Trophoblast cell (in vitro differentiated cells and primary cell): ENCODE results near the gene GATAD1.

ENCODE experiments used
- DNase-seq, 2 donors: peaks; one replicate each; pipeline ENCODE4 v3.0.0-alpha.2; 2016
- H2AFZ ChIP-seq: 2 replicates; pipeline ENCODE4 v1.6.1; 2013; ENCODE audit warnings: low read length, moderate library complexity, mild to moderate bottlenecking; ENCODE audit not compliant: insufficient read depth, poor library complexity
- H2AK5ac ChIP-seq: 2 replicates; pipeline ENCODE4 v1.6.1; 2013; ENCODE audit warnings: mild to moderate bottlenecking, low read length
- H2BK120ac ChIP-seq: 2 replicates; pipeline ENCODE4 v1.6.1; 2013; ENCODE audit warnings: low read length, mild to moderate bottlenecking, moderate library complexity; ENCODE audit not compliant: insufficient read depth, poor library complexity
- H2BK12ac ChIP-seq: 2 replicates; pipeline ENCODE4 v1.6.1; 2013; ENCODE audit warnings: mild to moderate bottlenecking, low read length, moderate library complexity
- H2BK5ac ChIP-seq: 2 replicates; pipeline ENCODE4 v1.6.1; 2013; ENCODE audit warnings: low read length, low read depth, moderate library complexity, mild to moderate bottlenecking; ENCODE audit not compliant: poor library complexity
- H3K14ac ChIP-seq: 2 replicates; pipeline ENCODE4 v1.6.1; 2013; ENCODE audit warnings: mild to moderate bottlenecking, low read length
- H3K18ac ChIP-seq: 2 replicates; pipeline ENCODE4 v1.6.1; 2013; ENCODE audit warnings: mild to moderate bottlenecking, low read length
- H3K23ac ChIP-seq: 2 replicates; pipeline ENCODE4 v1.6.1; 2013; ENCODE audit warnings: low read length
- H3K27ac ChIP-seq: 2 replicates; pipeline ENCODE4 v1.5.1; 2013; ENCODE audit warnings: low read depth, mild to moderate bottlenecking, inconsistent platforms, low read length, moderate library complexity
- H3K27me3 ChIP-seq: 2 replicates; pipeline ENCODE4 v1.6.1; 2013; ENCODE audit warnings: inconsistent platforms, mild to moderate bottlenecking, low read length, moderate library complexity; ENCODE audit not compliant: insufficient read depth
- H3K36me3 ChIP-seq, 2 experiments: 1 replicate in 1 of 2; 2 replicates in 1 of 2; pipeline ENCODE4 v1.6.1; 2013; ENCODE audit warnings: low read length in 2 of 2, mild to moderate bottlenecking in 2 of 2, moderate library complexity in 1 of 2; ENCODE audit not compliant: insufficient read depth in 2 of 2, control insufficient read depth in 1 of 2
- H3K4ac ChIP-seq: 2 replicates; pipeline ENCODE4 v1.6.1; 2013; ENCODE audit warnings: low read depth, mild to moderate bottlenecking, low read length, moderate library complexity
- H3K4me1 ChIP-seq, 2 experiments: 1 replicate in 1 of 2; 2 replicates in 1 of 2; pipeline ENCODE4 v1.6.1; 2013; ENCODE audit warnings: low read length in 2 of 2, mild to moderate bottlenecking in 2 of 2, moderate library complexity in 1 of 2; ENCODE audit not compliant: insufficient read depth in 2 of 2, control insufficient read depth in 1 of 2
- H3K4me2 ChIP-seq: 2 replicates; pipeline ENCODE4 v1.6.1; 2013; ENCODE audit warnings: inconsistent platforms, mild to moderate bottlenecking, low read length, moderate library complexity
- H3K4me3 ChIP-seq: 2 replicates; pipeline ENCODE4 v1.5.1; 2013; ENCODE audit warnings: mild to moderate bottlenecking, low read depth, low read length, inconsistent platforms
- H3K79me1 ChIP-seq: one replicate; pipeline ENCODE4 v1.6.1; 2013; ENCODE audit warnings: low read length
- H3K79me2 ChIP-seq: 2 replicates; pipeline ENCODE4 v1.6.1; 2013; ENCODE audit warnings: low read length, mild to moderate bottlenecking; ENCODE audit not compliant: control insufficient read depth, insufficient read depth, poor library complexity
- H3K9ac ChIP-seq: 2 replicates; pipeline ENCODE4 v1.6.1; 2013; ENCODE audit warnings: mild to moderate bottlenecking, low read length
- H3K9me3 ChIP-seq: 2 replicates; pipeline ENCODE4 v1.6.1; 2013; ENCODE audit warnings: low read depth, mild to moderate bottlenecking, control low read depth, inconsistent platforms, low read length; ENCODE audit not compliant: insufficient read depth
- H4K12ac ChIP-seq: 2 replicates; pipeline ENCODE4 v1.6.1; 2013; ENCODE audit warnings: low read depth, mild to moderate bottlenecking, low read length, moderate library complexity
- H4K8ac ChIP-seq: 2 replicates; pipeline ENCODE4 v1.6.1; 2013; ENCODE audit warnings: low read depth, mild to moderate bottlenecking, low read length, moderate library complexity
- H4K91ac ChIP-seq: one replicate; pipeline ENCODE4 v1.6.1; 2013; ENCODE audit warnings: low read depth, mild to moderate bottlenecking, low read length, moderate library complexity
- WGBS: extraction: QIAGEN DNeasy Blood & Tissue Kit; methylation state at CpG from one replicate; pipeline ENCODE4 v1.1.7; 2013; ENCODE audit warnings: missing lambda C conversion rate; ENCODE audit not compliant: insufficient read length, insufficient coverage; ENCODE audit errors: extremely low coverage; 5-methylcytosine and 5-hydroxymethylcytosine counted together

Gene GATAD1

DNA sequence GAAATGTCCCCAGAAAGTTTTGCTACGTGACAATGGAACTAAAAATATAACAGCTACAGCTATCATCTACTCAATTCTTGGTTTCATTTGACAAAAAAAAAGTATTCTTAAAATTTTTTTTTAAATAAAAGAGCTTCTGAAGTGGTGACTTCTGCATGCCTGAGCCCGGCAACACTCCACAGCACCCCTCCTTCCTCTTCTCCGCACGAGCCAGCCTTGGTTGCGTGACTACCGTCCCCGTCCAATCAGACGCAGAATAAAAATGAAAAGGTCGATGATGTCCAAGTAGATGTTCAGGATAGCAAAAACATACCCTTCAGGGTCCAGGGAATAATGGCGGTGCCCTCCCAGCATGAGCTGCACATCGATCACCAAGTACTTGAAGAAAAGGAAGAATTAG lies 34.5 kb upstream of the GATAD1 start:
- H2BK12ac ChIP-seq: no peak overlapping the region
- no peak overlapping the region for H3K14ac ChIP-seq
- H3K4me3 ChIP-seq: no peak overlapping the region
- H3K4me2 ChIP-seq: no peak overlapping the region
- H3K23ac ChIP-seq: no peak overlapping the region
- no peak overlapping the region for H2BK5ac ChIP-seq
- no peak overlapping the region for H2AFZ ChIP-seq
- no peak overlapping the region for H2BK120ac ChIP-seq
- no peak overlapping the region for H4K8ac ChIP-seq
- no peak for DNase-seq
- H3K9ac ChIP-seq: no peak overlapping the region
- no peaks in the 10 kb centered on the region for H3K36me3 ChIP-seq
- H4K91ac ChIP-seq: no peak overlapping the region
- H3K27ac ChIP-seq: no peak overlapping the region
- H3K18ac ChIP-seq: no peak overlapping the region
- no peak overlapping the region for H4K12ac ChIP-seq
- no peak overlapping the region for H2AK5ac ChIP-seq
- H3K27me3 ChIP-seq: no peaks in the 10 kb centered on the region
- H3K4ac ChIP-seq: no peak overlapping the region
- H3K79me2 ChIP-seq: no peaks in the 10 kb centered on the region
- no CpG with 5 or more reads among the region's 11 CpGs for WGBS
- peaks cover 0 to 3% of the 10 kb centered on the region in 2 experiments for H3K4me1 ChIP-seq
- no peaks in the 10 kb centered on the region for H3K9me3 ChIP-seq
- no peaks in the 10 kb centered on the region for H3K79me1 ChIP-seq

- no peak overlapping the region for H2BK5ac ChIP-seq
- H3K9ac ChIP-seq: no peak overlapping the region
- H2BK12ac ChIP-seq: no peak overlapping the region
- no peaks in the 10 kb centered on the region for H3K4me1 ChIP-seq
- no peak overlapping the region for H3K4ac ChIP-seq
- H3K23ac ChIP-seq: no peak overlapping the region
- H3K36me3 ChIP-seq: no peaks in the 10 kb centered on the region
- H3K79me2 ChIP-seq: no peaks in the 10 kb centered on the region
- no peak overlapping the region for H3K14ac ChIP-seq
- H3K4me3 ChIP-seq: no peak overlapping the region
- WGBS: no CpG with 5 or more reads among the region's 5 CpGs
- no peak overlapping the region for H4K91ac ChIP-seq
- H4K8ac ChIP-seq: no peak overlapping the region
- H2AFZ ChIP-seq: no peak overlapping the region
- H3K27ac ChIP-seq: no peak overlapping the region
- no peaks in the 10 kb centered on the region for H3K27me3 ChIP-seq
- H3K79me1 ChIP-seq: no peaks in the 10 kb centered on the region
- H3K9me3 ChIP-seq: no peaks in the 10 kb centered on the region
- H2AK5ac ChIP-seq: no peak overlapping the region
- no peak overlapping the region for H4K12ac ChIP-seq
- H3K18ac ChIP-seq: no peak overlapping the region
- no peak for DNase-seq
- no peak overlapping the region for H2BK120ac ChIP-seq
- no peak overlapping the region for H3K4me2 ChIP-seq
These were observed 33.7 kb upstream of the GATAD1 start for GRCh38 chr7:92413550-92413949.

DNA sequence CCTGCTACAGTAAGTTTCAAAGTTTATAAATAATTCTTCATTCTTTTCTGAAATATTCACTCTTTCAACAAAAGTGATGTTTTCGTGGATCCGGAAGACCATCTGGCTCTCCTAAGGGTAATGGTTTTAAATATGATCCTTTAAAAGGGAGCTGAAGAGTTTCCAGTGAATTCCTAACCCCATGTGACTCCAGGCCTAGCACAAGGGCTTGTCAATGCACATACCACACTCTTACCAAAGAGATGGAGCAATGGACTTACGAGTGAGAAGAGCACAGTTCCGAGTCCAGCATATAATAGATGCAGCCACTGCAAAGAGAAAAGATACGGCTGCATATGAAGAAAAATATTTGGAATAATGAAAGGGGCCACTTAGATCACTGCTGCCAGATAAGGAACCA lies 32.1 kb upstream of the GATAD1 start:
- H4K8ac ChIP-seq: no peak overlapping the region
- peak in 1 of 2 donors; percentile 46 for DNase-seq
- no peak overlapping the region for H2BK120ac ChIP-seq
- H4K91ac ChIP-seq: no peak overlapping the region
- H3K4ac ChIP-seq: no peak overlapping the region
- no peak overlapping the region for H3K27ac ChIP-seq
- no CpG with 5 or more reads among the region's 5 CpGs for WGBS
- no peak overlapping the region for H4K12ac ChIP-seq
- no peaks in the 10 kb centered on the region for H3K36me3 ChIP-seq
- no peak overlapping the region for H2AFZ ChIP-seq
- no peaks in the 10 kb centered on the region for H3K9me3 ChIP-seq
- H2AK5ac ChIP-seq: no peak overlapping the region
- no peaks in the 10 kb centered on the region for H3K79me1 ChIP-seq
- H3K4me3 ChIP-seq: no peak overlapping the region
- H3K4me1 ChIP-seq: no peaks in the 10 kb centered on the region
- no peak overlapping the region for H3K9ac ChIP-seq
- no peaks in the 10 kb centered on the region for H3K27me3 ChIP-seq
- H3K4me2 ChIP-seq: no peak overlapping the region
- no peak overlapping the region for H3K14ac ChIP-seq
- no peak overlapping the region for H3K18ac ChIP-seq
- no peak overlapping the region for H3K23ac ChIP-seq
- no peak overlapping the region for H2BK12ac ChIP-seq
- H3K79me2 ChIP-seq: no peaks in the 10 kb centered on the region
- no peak overlapping the region for H2BK5ac ChIP-seq

DNA sequence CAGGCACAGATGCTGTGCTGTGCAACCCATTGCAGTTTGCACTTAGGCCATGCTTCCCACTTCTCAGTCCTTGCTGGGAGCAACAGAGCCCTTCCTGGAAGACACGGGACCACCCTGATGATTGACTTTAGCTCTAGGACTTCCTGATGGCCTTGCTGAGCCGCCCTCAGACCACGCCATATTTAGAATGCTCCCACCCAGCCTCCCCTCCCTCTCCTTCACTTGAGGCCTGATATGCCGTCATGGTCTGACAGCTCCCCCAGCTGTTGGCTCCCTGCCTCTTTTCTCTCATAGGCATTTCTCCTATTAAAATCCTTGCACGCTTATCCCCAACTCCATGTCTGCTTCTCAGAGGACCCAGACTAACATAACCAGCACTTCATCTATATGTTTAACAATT lies 29.4 kb upstream of the GATAD1 start:
- H3K4ac ChIP-seq: no peak overlapping the region
- H2AFZ ChIP-seq: no peak overlapping the region
- H3K18ac ChIP-seq: no peak overlapping the region
- no peaks in the 10 kb centered on the region for H3K36me3 ChIP-seq
- no peak overlapping the region for H3K4me3 ChIP-seq
- DNase-seq: no peak
- no peak overlapping the region for H3K27ac ChIP-seq
- no peaks in the 10 kb centered on the region for H3K79me2 ChIP-seq
- H3K79me1 ChIP-seq: no peaks in the 10 kb centered on the region
- no peak overlapping the region for H3K4me2 ChIP-seq
- H4K12ac ChIP-seq: no peak overlapping the region
- no peak overlapping the region for H4K91ac ChIP-seq
- no CpG with 5 or more reads among the region's 5 CpGs for WGBS
- no peak overlapping the region for H2AK5ac ChIP-seq
- no peak overlapping the region for H2BK5ac ChIP-seq
- H3K14ac ChIP-seq: no peak overlapping the region
- H2BK120ac ChIP-seq: no peak overlapping the region
- no peak overlapping the region for H3K9ac ChIP-seq
- no peak overlapping the region for H2BK12ac ChIP-seq
- H3K9me3 ChIP-seq: no peaks in the 10 kb centered on the region
- no peaks in the 10 kb centered on the region for H3K27me3 ChIP-seq
- H3K4me1 ChIP-seq: no peaks in the 10 kb centered on the region
- H3K23ac ChIP-seq: no peak overlapping the region
- H4K8ac ChIP-seq: no peak overlapping the region
